DND-41 (cell line): ENCODE data around the gene ADGRB3.

Experiments used
- ATAC-seq: fragments of 200-7000 bp; cut with Tn5 transposase; 3 replicates; pipeline ENCODE4 v1.9.1; 2021; ENCODE audit warnings: low read depth; ENCODE audit not compliant: insufficient read depth
- DNase-seq: peaks from one replicate; pipeline ENCODE4 v3.0.0-alpha.2; 2020
- H2AFZ ChIP-seq: 2 replicates; pipeline ENCODE4 v1.6.0; 2012; ENCODE audit warnings: low read depth, low read length
- H3K27ac ChIP-seq: 2 replicates; pipeline ENCODE4 v1.5.1; 2012; ENCODE audit warnings: low read length, inconsistent platforms
- H3K27me3 ChIP-seq: fragments of 200-600 bp; sonication (generic); 2 replicates; pipeline ENCODE4 v1.6.0; 2012; ENCODE audit warnings: low read length, mild to moderate bottlenecking, inconsistent platforms; ENCODE audit not compliant: insufficient read depth, poor library complexity
- H3K36me3 ChIP-seq: 2 replicates; pipeline ENCODE4 v1.5.1; 2012; ENCODE audit warnings: low read length, inconsistent platforms; ENCODE audit not compliant: insufficient read depth
- H3K4me1 ChIP-seq: 2 replicates; pipeline ENCODE4 v1.5.1; 2012; ENCODE audit warnings: mild to moderate bottlenecking, low read length; ENCODE audit not compliant: insufficient read depth
- H3K4me2 ChIP-seq: 2 replicates; pipeline ENCODE4 v1.6.0; 2012; ENCODE audit warnings: mild to moderate bottlenecking, moderate library complexity, low read length, inconsistent platforms; ENCODE audit not compliant: insufficient read depth
- H3K4me3 ChIP-seq, 2 experiments: fragments of 200-600 bp in 1 of 2; shearing (Covaris generic) in 1 of 2; 2 replicates each; pipeline ENCODE4 v1.5.1; 2012 to 2016; ENCODE audit warnings: inconsistent platforms in 2 of 2, low read length in 2 of 2, mild to moderate bottlenecking in 2 of 2, low read depth in 1 of 2, moderate library complexity in 1 of 2
- H3K79me2 ChIP-seq: 2 replicates; pipeline ENCODE4 v1.6.0; 2012; ENCODE audit warnings: low read length, inconsistent platforms; ENCODE audit not compliant: insufficient read depth
- H3K9ac ChIP-seq: 2 replicates; pipeline ENCODE4 v1.6.0; 2012; ENCODE audit warnings: low read depth, mild to moderate bottlenecking, inconsistent platforms, low read length, moderate library complexity
- H3K9me3 ChIP-seq: 2 replicates; pipeline ENCODE4 v1.5.1; 2012; ENCODE audit warnings: low read length, moderate library complexity, mild to moderate bottlenecking, inconsistent platforms; ENCODE audit not compliant: insufficient read depth, severe bottlenecking
- H4K20me1 ChIP-seq: 2 replicates; pipeline ENCODE4 v1.6.0; 2012; ENCODE audit warnings: low read length; ENCODE audit not compliant: insufficient read depth
- CTCF ChIP-seq: IDR thresholded peaks from 2 replicates; pipeline ENCODE4 v1.5.1; 2012; ENCODE audit warnings: borderline replicate concordance, low read length, moderate library complexity, mild to moderate bottlenecking; ENCODE audit not compliant: poor library complexity, severe bottlenecking; ENCODE audit errors: extremely low read depth
- EZH2 ChIP-seq: IDR thresholded peaks from 3 replicates; pipeline ENCODE4 v1.6.1; 2012; ENCODE audit warnings: borderline replicate concordance, low read depth, mild to moderate bottlenecking, moderate library complexity, low read length, inconsistent platforms; ENCODE audit not compliant: severe bottlenecking

Gene ADGRB3

GRCh38 chr6:69362209-69362608, 727.1 kb downstream of the ADGRB3 start:
- no peaks in the 10 kb centered on the region for H4K20me1 ChIP-seq
- H3K4me3 ChIP-seq: no peak overlapping the region
- no peaks in the 10 kb centered on the region for H3K4me1 ChIP-seq
- no peak for ATAC-seq
- H3K36me3 ChIP-seq: no peaks in the 10 kb centered on the region
- H2AFZ ChIP-seq: no peak overlapping the region
- DNase-seq: no peak
- no peak overlapping the region for H3K4me2 ChIP-seq
- H3K27ac ChIP-seq: no peak overlapping the region
- H3K27me3 ChIP-seq: no peaks in the 10 kb centered on the region
- no peak overlapping the region for H3K9ac ChIP-seq
- no peaks in the 10 kb centered on the region for H3K79me2 ChIP-seq
- TF ChIP-seq CTCF (no peak), EZH2 (no peak)
- no peaks in the 10 kb centered on the region for H3K9me3 ChIP-seq

- Histone ChIP-seq H3K4me1 (no peaks in the 10 kb centered on the region), H3K79me2 (no peaks in the 10 kb centered on the region), H3K9me3 (no peaks in the 10 kb centered on the region), H3K9ac (no peak overlapping the region), H3K27me3 (no peaks in the 10 kb centered on the region), H3K27ac (no peak overlapping the region), H3K4me2 (no peak overlapping the region), H3K36me3 (no peaks in the 10 kb centered on the region), H2AFZ (no peak overlapping the region), H4K20me1 (no peaks in the 10 kb centered on the region), H3K4me3 (no peak overlapping the region)
- DNase-seq: no peak
- no peak for TF ChIP-seq EZH2
- no peak for TF ChIP-seq CTCF
- ATAC-seq: no peak
Observed at GRCh38 chr6:69366831-69367230, 731.7 kb downstream of the ADGRB3 start.

GRCh38 chr6:69368613-69369012, 733.5 kb downstream of the ADGRB3 start:
- Histone ChIP-seq H3K9me3 (no peaks in the 10 kb centered on the region), H2AFZ (no peak overlapping the region), H4K20me1 (no peaks in the 10 kb centered on the region), H3K4me1 (no peaks in the 10 kb centered on the region), H3K4me3 (no peak overlapping the region), H3K36me3 (no peaks in the 10 kb centered on the region), H3K27me3 (no peaks in the 10 kb centered on the region), H3K79me2 (no peaks in the 10 kb centered on the region), H3K4me2 (no peak overlapping the region), H3K27ac (no peak overlapping the region), H3K9ac (no peak overlapping the region)
- DNase-seq (no peak), ATAC-seq (no peak)
- no peak for TF ChIP-seq CTCF
- TF ChIP-seq EZH2: no peak

- no peak for DNase-seq
- H3K4me3 ChIP-seq: no peak overlapping the region
- ATAC-seq: no peak
- H3K27ac ChIP-seq: no peak overlapping the region
- no peak overlapping the region for H3K4me2 ChIP-seq
- H3K9me3 ChIP-seq: no peaks in the 10 kb centered on the region
- H3K79me2 ChIP-seq: no peaks in the 10 kb centered on the region
- no peaks in the 10 kb centered on the region for H3K4me1 ChIP-seq
- no peak overlapping the region for H2AFZ ChIP-seq
- no peaks in the 10 kb centered on the region for H3K27me3 ChIP-seq
- no peak overlapping the region for H3K9ac ChIP-seq
- H4K20me1 ChIP-seq: no peaks in the 10 kb centered on the region
- no peaks in the 10 kb centered on the region for H3K36me3 ChIP-seq
- TF ChIP-seq EZH2 (no peak), CTCF (no peak)
Observed at GRCh38 chr6:69370763-69371162, 735.7 kb downstream of the ADGRB3 start.
